Liver (tissue), 9 donors: ENCODE data around the gene RAB44. TPM values are rescaled to one million over a fixed set of nuclear protein-coding genes. Genes with fewer than 3 reads are reported as not detected.
A peak's percentile ranks its signal among the peaks of the same experiment; 100 is the strongest.

Experiments
- DNase-seq: peaks from one replicate; pipeline ENCODE4 v3.0.0-alpha.2; 2017; ENCODE audit warnings: low spot score
- H3K27ac ChIP-seq, 2 donors: one replicate each; pipeline ENCODE4 v1.7.0; 2013; ENCODE audit warnings: inconsistent platforms in 2 of 2, low read length in 2 of 2, control low read depth in 1 of 2, low read depth in 1 of 2, mild to moderate bottlenecking in 1 of 2
- H3K27me3 ChIP-seq, 4 donors: one replicate each; pipeline versions ENCODE4 v1.6.1 to v1.7.0; 2013; ENCODE audit warnings: low read length in 3 of 4, inconsistent platforms in 1 of 4, mild to moderate bottlenecking in 1 of 4, moderate library complexity in 1 of 4; ENCODE audit not compliant: control insufficient read depth in 4 of 4, insufficient read depth in 4 of 4
- H3K36me3 ChIP-seq, 4 donors: one replicate each; pipeline versions ENCODE4 v1.6.1 to v1.7.0; 2013; ENCODE audit warnings: low read length in 3 of 4, mild to moderate bottlenecking in 3 of 4, low read depth in 1 of 4, moderate library complexity in 1 of 4; ENCODE audit not compliant: control insufficient read depth in 4 of 4, insufficient read depth in 3 of 4
- H3K4me1 ChIP-seq, 4 donors: one replicate each; pipeline versions ENCODE4 v1.6.1 to v1.7.0; 2013; ENCODE audit warnings: low read length in 3 of 4, mild to moderate bottlenecking in 3 of 4, moderate library complexity in 1 of 4; ENCODE audit not compliant: control insufficient read depth in 4 of 4, insufficient read depth in 4 of 4
- H3K4me3 ChIP-seq, 3 donors: one replicate each; pipeline versions ENCODE4 v1.6.1 to v1.7.0; 2013; ENCODE audit warnings: low read length in 3 of 3, control low read depth in 1 of 3, low read depth in 1 of 3, mild to moderate bottlenecking in 1 of 3
- H3K9ac ChIP-seq, 2 donors: one replicate each; pipeline ENCODE4 v1.7.0; 2013; ENCODE audit warnings: low read length in 2 of 2, mild to moderate bottlenecking in 2 of 2, moderate library complexity in 2 of 2, control low read depth in 1 of 2, low read depth in 1 of 2
- H3K9me3 ChIP-seq, 4 donors: one replicate each; pipeline versions ENCODE4 v1.6.1 to v1.7.0; 2013; ENCODE audit warnings: low read length in 3 of 4; ENCODE audit not compliant: control insufficient read depth in 4 of 4
- EGR1 ChIP-seq, 2 donors: IDR thresholded peaks; 2 replicates each; pipeline ENCODE4 v1.6.1; 2016 to 2018; ENCODE audit warnings: antibody characterized with exemption in 2 of 2, low read depth in 2 of 2
- FOXA1 ChIP-seq: IDR thresholded peaks from 2 replicates; pipeline ENCODE4 v1.6.1; 2016; ENCODE audit warnings: antibody characterized with exemption
- FOXA2 ChIP-seq: IDR thresholded peaks from 2 replicates; pipeline ENCODE4 v1.6.1; 2016; ENCODE audit warnings: antibody characterized with exemption
- GABPA ChIP-seq, 2 donors: IDR thresholded peaks in 1 of 2; conservative IDR thresholded peaks in 1 of 2; 2 replicates each; pipeline ENCODE4 v1.6.1; 2016; ENCODE audit warnings: antibody characterized with exemption in 2 of 2, mild to moderate bottlenecking in 1 of 2, moderate library complexity in 1 of 2
- HNF4A ChIP-seq, 2 donors: conservative IDR thresholded peaks; 2 replicates each; pipeline ENCODE4 v1.6.1; 2016; ENCODE audit warnings: antibody characterized with exemption in 2 of 2, mild to moderate bottlenecking in 2 of 2
- HNF4G ChIP-seq: IDR thresholded peaks from 2 replicates; pipeline ENCODE4 v1.6.1; 2016; ENCODE audit warnings: antibody characterized with exemption
- JUND ChIP-seq, 2 donors: IDR thresholded peaks; 2 replicates each; pipeline ENCODE4 v1.6.1; 2016; ENCODE audit warnings: antibody characterized with exemption in 2 of 2
- NR2F2 ChIP-seq: IDR thresholded peaks from 2 replicates; pipeline ENCODE4 v1.6.1; 2016; ENCODE audit warnings: antibody characterized with exemption
- RAD21 ChIP-seq, 2 donors: IDR thresholded peaks; 2 replicates each; pipeline ENCODE4 v1.6.1; 2016; ENCODE audit warnings: antibody characterized with exemption in 2 of 2, mild to moderate bottlenecking in 2 of 2
- RXRA ChIP-seq, 2 donors: IDR thresholded peaks; 2 replicates each; pipeline ENCODE4 v1.6.1; 2017 to 2018; ENCODE audit warnings: antibody characterized with exemption in 2 of 2, mild to moderate bottlenecking in 1 of 2
- SP1 ChIP-seq: IDR thresholded peaks from 2 replicates; pipeline ENCODE4 v1.6.1; 2018; ENCODE audit warnings: antibody characterized with exemption, mild to moderate bottlenecking
- TAF1 ChIP-seq: conservative IDR thresholded peaks from 2 replicates; pipeline ENCODE4 v1.6.1; 2016; ENCODE audit warnings: antibody characterized with exemption, mild to moderate bottlenecking
- YY1 ChIP-seq: IDR thresholded peaks from 2 replicates; pipeline ENCODE4 v1.6.1; 2016; ENCODE audit warnings: antibody characterized with exemption, mild to moderate bottlenecking
- WGBS: extraction: QIAGEN DNeasy Blood & Tissue Kit; methylation state at CpG from one replicate; pipeline ENCODE4 v1.1.7; 2013; 5-methylcytosine and 5-hydroxymethylcytosine counted together
- polyA plus RNA-seq, 2 donors: library from polyadenylated mRNA; stranded (reverse) in 1 of 2; unstranded in 1 of 2; fragments of 200-250 nt in 1 of 2; fragments of >200 nt in 1 of 2; fragmentation: Nextera tagmentation in 1 of 2; extraction: Ambion mirVana in 1 of 2; gene quantifications; one replicate each; pipeline versions ENCODE4 v1.2.1 to v1.2.3, GENCODE V29; 2013 to 2015
- total RNA-seq, 2 donors: library from RNA; depleted of rRNA; stranded (reverse); fragments of >200 nt; gene quantifications; one replicate each; pipeline ENCODE4 v1.2.3, GENCODE V29; 2014
- TF ChIP-seq, protein P1 (sequence below): fragments of 150-350 bp; IDR thresholded peaks from 2 replicates; pipeline ENCODE4 v1.5.1; 2017; ENCODE audit warnings: improper control_type of control experiment, low read depth, low read length; ENCODE audit not compliant: missing input control
- TF ChIP-seq, protein P2 (sequence below): IDR thresholded peaks from 2 replicates; pipeline ENCODE4 v1.6.1; 2016; ENCODE audit warnings: antibody characterized with exemption, mild to moderate bottlenecking
- TF ChIP-seq, protein P3 (sequence below): IDR thresholded peaks from 2 replicates; pipeline ENCODE4 v1.6.1; 2016; ENCODE audit warnings: antibody characterized with exemption
- TF ChIP-seq, protein P4 (sequence below): IDR thresholded peaks from 2 replicates; pipeline ENCODE4 v1.6.1; 2016; ENCODE audit warnings: antibody characterized with exemption
- TF ChIP-seq, protein P5 (sequence below): IDR thresholded peaks from 2 replicates; pipeline ENCODE4 v1.6.1; 2016; ENCODE audit warnings: antibody characterized with exemption
- donor health status: healthy.
- donor health status: healthy.
- donor health status: healthy.
- donor health status: healthy.
- donor health status: healthy.

The RAB44 gene
- total and polyA plus RNA-seq, 4 donors = 0.02 to 1.3 (median 0.08) TPM; not detected in 1

DNA sequence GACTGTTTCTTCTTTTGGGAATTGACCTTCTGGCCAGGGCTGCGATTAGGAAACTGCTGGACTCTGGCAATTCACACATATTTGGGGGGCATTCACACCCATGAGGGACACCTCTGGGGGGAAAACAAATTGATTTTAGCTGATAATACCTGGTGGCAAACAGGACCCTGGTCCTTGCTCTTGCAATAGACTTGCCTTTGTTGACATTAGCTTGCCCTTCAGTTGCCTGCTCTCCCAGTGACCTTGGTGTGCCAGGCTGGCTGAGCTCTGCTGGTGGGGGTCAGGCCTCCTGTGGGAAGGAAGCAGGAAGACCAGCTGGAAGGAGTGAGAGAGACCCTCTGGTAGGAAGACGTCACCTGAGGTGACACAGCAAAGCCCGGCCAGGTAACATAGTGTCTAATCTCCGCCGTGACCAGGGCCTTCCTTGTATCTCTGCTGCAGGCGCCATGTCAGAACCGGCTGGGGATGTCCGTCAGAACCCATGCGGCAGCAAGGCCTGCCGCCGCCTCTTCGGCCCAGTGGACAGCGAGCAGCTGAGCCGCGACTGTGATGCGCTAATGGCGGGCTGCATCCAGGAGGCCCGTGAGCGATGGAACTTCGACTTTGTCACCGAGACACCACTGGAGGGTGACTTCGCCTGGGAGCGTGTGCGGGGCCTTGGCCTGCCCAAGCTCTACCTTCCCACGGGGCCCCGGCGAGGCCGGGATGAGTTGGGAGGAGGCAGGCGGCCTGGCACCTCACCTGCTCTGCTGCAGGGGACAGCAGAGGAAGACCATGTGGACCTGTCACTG lies 13.8 kb upstream of the RAB44 start:
- no peak overlapping the region for H3K4me3 ChIP-seq
- H3K9me3 ChIP-seq = no peaks in the 10 kb centered on the region
- 89% methylated on average over 29 of the region's 29 CpGs for WGBS
- TF ChIP-seq FOXA2 (peak; percentile 98), EGR1 (IDR thresholded peaks at IDR 0.05; ENCODE audit: low read depth in 2 of 2) (peak in 1 of 2 donors; percentile 63), YY1 (peak; percentile 44), TAF1 (no peak), HNF4A (conservative IDR thresholded peaks at IDR 0.05) (peak; percentile 92 to 93), NR2F2 (peak; percentile 57), RAD21 (IDR thresholded peaks at IDR 0.05) (peak; percentile 14 to 36), RXRA (IDR thresholded peaks at IDR 0.05) (peak; percentile 92 to 97), HNF4G (peak; percentile 44), FOXA1 (peak; percentile 96), GABPA (IDR thresholded peaks at IDR 0.05 in 1 of 2, conservative IDR thresholded peaks at IDR 0.05 in 1 of 2) (peak in 1 of 2 donors; percentile 25), JUND (IDR thresholded peaks at IDR 0.05) (peak in 1 of 2 donors; percentile 72), SP1 (peak; percentile 78)
- TF ChIP-seq, protein P1, sequence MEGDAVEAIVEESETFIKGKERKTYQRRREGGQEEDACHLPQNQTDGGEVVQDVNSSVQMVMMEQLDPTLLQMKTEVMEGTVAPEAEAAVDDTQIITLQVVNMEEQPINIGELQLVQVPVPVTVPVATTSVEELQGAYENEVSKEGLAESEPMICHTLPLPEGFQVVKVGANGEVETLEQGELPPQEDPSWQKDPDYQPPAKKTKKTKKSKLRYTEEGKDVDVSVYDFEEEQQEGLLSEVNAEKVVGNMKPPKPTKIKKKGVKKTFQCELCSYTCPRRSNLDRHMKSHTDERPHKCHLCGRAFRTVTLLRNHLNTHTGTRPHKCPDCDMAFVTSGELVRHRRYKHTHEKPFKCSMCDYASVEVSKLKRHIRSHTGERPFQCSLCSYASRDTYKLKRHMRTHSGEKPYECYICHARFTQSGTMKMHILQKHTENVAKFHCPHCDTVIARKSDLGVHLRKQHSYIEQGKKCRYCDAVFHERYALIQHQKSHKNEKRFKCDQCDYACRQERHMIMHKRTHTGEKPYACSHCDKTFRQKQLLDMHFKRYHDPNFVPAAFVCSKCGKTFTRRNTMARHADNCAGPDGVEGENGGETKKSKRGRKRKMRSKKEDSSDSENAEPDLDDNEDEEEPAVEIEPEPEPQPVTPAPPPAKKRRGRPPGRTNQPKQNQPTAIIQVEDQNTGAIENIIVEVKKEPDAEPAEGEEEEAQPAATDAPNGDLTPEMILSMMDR = no peak
- TF ChIP-seq, protein P2, sequence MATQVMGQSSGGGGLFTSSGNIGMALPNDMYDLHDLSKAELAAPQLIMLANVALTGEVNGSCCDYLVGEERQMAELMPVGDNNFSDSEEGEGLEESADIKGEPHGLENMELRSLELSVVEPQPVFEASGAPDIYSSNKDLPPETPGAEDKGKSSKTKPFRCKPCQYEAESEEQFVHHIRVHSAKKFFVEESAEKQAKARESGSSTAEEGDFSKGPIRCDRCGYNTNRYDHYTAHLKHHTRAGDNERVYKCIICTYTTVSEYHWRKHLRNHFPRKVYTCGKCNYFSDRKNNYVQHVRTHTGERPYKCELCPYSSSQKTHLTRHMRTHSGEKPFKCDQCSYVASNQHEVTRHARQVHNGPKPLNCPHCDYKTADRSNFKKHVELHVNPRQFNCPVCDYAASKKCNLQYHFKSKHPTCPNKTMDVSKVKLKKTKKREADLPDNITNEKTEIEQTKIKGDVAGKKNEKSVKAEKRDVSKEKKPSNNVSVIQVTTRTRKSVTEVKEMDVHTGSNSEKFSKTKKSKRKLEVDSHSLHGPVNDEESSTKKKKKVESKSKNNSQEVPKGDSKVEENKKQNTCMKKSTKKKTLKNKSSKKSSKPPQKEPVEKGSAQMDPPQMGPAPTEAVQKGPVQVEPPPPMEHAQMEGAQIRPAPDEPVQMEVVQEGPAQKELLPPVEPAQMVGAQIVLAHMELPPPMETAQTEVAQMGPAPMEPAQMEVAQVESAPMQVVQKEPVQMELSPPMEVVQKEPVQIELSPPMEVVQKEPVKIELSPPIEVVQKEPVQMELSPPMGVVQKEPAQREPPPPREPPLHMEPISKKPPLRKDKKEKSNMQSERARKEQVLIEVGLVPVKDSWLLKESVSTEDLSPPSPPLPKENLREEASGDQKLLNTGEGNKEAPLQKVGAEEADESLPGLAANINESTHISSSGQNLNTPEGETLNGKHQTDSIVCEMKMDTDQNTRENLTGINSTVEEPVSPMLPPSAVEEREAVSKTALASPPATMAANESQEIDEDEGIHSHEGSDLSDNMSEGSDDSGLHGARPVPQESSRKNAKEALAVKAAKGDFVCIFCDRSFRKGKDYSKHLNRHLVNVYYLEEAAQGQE = peak; percentile 45
- TF ChIP-seq, protein P3, sequence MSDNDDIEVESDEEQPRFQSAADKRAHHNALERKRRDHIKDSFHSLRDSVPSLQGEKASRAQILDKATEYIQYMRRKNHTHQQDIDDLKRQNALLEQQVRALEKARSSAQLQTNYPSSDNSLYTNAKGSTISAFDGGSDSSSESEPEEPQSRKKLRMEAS = peak; percentile 89
- TF ChIP-seq, protein P4, sequence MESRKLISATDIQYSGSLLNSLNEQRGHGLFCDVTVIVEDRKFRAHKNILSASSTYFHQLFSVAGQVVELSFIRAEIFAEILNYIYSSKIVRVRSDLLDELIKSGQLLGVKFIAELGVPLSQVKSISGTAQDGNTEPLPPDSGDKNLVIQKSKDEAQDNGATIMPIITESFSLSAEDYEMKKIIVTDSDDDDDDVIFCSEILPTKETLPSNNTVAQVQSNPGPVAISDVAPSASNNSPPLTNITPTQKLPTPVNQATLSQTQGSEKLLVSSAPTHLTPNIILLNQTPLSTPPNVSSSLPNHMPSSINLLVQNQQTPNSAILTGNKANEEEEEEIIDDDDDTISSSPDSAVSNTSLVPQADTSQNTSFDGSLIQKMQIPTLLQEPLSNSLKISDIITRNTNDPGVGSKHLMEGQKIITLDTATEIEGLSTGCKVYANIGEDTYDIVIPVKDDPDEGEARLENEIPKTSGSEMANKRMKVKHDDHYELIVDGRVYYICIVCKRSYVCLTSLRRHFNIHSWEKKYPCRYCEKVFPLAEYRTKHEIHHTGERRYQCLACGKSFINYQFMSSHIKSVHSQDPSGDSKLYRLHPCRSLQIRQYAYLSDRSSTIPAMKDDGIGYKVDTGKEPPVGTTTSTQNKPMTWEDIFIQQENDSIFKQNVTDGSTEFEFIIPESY = peak; percentile 90
- TF ChIP-seq, protein P5, sequence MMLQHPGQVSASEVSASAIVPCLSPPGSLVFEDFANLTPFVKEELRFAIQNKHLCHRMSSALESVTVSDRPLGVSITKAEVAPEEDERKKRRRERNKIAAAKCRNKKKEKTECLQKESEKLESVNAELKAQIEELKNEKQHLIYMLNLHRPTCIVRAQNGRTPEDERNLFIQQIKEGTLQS = peak; percentile 23
- peaks cover 14 to 31% (median 22%) of the 10 kb centered on the region in 4 donors for H3K36me3 ChIP-seq
- peaks cover 14 to 42% (median 29%) of the 10 kb centered on the region in 4 donors for H3K4me1 ChIP-seq
- no peak overlapping the region for H3K9ac ChIP-seq
- H3K27ac ChIP-seq = no peak overlapping the region
- DNase-seq = no peak
- H3K27me3 ChIP-seq = no peaks in the 10 kb centered on the region
